VCaP (cell line): ENCODE measurements around the gene PCSK4.

Experiments used
- H3K27ac ChIP-seq: fragments of 450-650 bp; 2 replicates; pipeline ENCODE4 v1.5.1; 2017
- CTCF ChIP-seq: fragments of 450-650 bp; conservative IDR thresholded peaks from 2 replicates; pipeline ENCODE4 v1.5.1; 2017; ENCODE audit warnings: mild to moderate bottlenecking, moderate library complexity

The PCSK4 gene

GRCh38 chr19:1511318-1512317, 21.5 kb upstream of the PCSK4 start:
- H3K27ac ChIP-seq: no peak overlapping the region
- TF ChIP-seq CTCF: no peak

GRCh38 chr19:1510807-1511206, 20.7 kb upstream of the PCSK4 start:
- H3K27ac ChIP-seq: no peak overlapping the region
- TF ChIP-seq CTCF: no peak

GRCh38 chr19:1510442-1510806, 20.3 kb upstream of the PCSK4 start:
- TF ChIP-seq CTCF: no peak
- H3K27ac ChIP-seq: no peak overlapping the region

- no peak for TF ChIP-seq CTCF
- H3K27ac ChIP-seq: no peak overlapping the region
Measured at GRCh38 chr19:1509602-1510441, 19.7 kb upstream of the PCSK4 start.

GRCh38 chr19:1508507-1508856, 18.3 kb upstream of the PCSK4 start:
- no peak for TF ChIP-seq CTCF
- H3K27ac ChIP-seq: peak overlapping the region; percentile 75

- H3K27ac ChIP-seq: peak overlapping the region; percentile 75
- no peak for TF ChIP-seq CTCF
Measured at GRCh38 chr19:1507763-1508506, 17.8 kb upstream of the PCSK4 start.
